Measurements from ENCODE around the gene IGSF6.

The IGSF6 gene

GRCh38 chr16:21598701-21599121, 53.7 kb downstream of the IGSF6 start:
- DNase-seq: peak in 1 of 4 experiments; percentile 42

GRCh38 chr16:21598206-21598605, 54.2 kb downstream of the IGSF6 start:
- DNase-seq: no peak

- no peak for DNase-seq
Observed at GRCh38 chr16:21597561-21598030, 54.8 kb downstream of the IGSF6 start.

DNA sequence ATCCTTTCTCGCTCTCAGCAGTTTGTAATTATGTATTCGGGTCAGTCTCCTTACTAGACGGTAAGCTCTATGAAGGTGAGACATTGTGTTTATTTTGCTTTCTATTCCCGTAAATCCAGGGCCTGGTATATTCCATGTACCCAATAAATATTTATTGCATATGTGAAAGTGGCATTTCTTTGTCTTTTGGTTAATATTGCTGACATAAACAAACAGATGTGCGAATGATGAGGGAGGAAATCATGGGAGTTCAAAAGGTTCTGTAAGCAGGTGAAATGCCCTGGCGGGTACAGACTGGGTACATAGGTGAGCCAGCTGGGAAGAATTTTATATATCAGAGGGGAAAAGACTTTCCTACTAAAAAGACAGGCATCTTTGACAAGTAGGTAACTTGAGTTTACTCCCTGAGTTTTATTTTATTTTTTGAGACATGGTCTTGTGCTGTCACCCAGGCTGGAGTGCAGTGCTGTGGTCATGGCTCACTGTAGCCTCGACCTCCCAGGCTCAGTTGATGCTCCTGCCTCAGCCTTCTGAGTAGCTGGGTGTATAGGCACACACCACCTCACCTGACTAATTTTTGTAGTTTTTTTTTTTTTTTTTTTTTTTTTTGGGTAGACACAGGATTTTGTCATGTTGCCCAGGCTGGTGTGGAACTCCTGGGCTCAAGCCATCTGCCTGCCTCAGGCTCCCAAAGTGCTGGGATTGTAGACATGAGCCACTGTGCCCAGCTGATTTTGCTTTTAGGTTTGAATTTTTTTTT, 58.7 kb downstream of the IGSF6 start:
- DNase-seq: no peak

DNA sequence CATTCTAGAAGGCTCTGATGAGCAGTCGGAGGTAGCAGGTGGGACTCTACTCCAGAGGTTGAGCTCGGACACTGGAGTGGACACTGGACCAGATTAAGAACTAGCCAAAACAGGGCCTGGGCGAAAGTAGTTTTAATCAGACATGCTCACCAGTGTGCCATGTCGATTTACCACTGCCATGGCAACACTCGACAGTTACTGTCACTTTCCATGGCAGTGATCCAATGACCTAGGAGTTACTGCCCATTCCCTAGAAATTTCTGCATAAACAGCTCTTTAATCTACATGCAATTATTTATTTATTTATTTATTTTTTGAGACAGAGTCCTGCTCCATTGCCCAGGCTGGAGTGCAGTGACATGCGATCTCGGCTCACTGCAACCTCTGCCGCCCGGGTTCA, 60.2 kb downstream of the IGSF6 start:
- no peak for DNase-seq

DNA sequence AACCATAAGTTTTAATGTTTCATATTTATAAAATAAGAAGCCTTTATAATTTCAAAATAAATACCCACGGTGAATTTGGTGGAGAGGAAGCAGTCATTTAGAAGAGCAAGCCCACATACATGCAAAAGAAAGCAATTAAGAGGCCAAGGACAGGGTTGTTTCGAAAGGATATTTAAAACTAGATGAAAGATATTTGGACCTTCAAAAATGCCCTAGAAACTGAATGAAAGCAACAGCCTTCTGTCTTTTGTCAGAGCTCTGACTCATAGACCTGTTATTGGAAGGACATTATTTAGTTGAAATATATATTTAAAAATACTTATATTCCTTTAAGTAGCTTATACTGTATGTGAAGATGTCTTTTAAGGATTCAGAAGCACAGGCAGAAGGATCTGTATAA, 61.6 kb downstream of the IGSF6 start:
- DNase-seq: no peak

GRCh38 chr16:21590287-21590686, 62.1 kb downstream of the IGSF6 start:
- no peak for DNase-seq

- DNase-seq: no peak
Observed at GRCh38 chr16:21589551-21589950, 62.9 kb downstream of the IGSF6 start.
